Ramos (cell line): ENCODE data around the gene CCDC124.

Experiments used
- in situ Hi-C: fragments of 300-500 bp; cut with MboI; formaldehyde crosslinking; loops from one replicate; pipeline ENCODE4 v1.14.3; 2022; ENCODE audit warnings: low sequenced_read_pairs; ENCODE audit not compliant: unreplicated experiment

CCDC124 gene

GRCh38 chr19:17951990-17952976 is 19.5 kb downstream of the CCDC124 start:
- in situ Hi-C loops: loop anchor here (5.0 kb wide), 1 partner anchor 35 kb away; no protein-coding TSS in a partner anchor

- in situ Hi-C loops: loop anchor here (5.0 kb wide), 1 partner anchor 34 kb away; no protein-coding TSS in a partner anchor
These were observed 20.5 kb downstream of the CCDC124 start for GRCh38 chr19:17953316-17953801.

GRCh38 chr19:17953869-17954268 is 21.1 kb downstream of the CCDC124 start:
- in situ Hi-C loops: loop anchor here (5.0 kb wide), 1 partner anchor 33 kb away; no protein-coding TSS in a partner anchor

- in situ Hi-C loops: loop anchor here (5.0 kb wide), 1 partner anchor 33 kb away; no protein-coding TSS in a partner anchor
These were observed 21.6 kb downstream of the CCDC124 start for GRCh38 chr19:17954401-17954800.

GRCh38 chr19:17957149-17957849 is 24.5 kb downstream of the CCDC124 start:
- in situ Hi-C loops: no loop called here

GRCh38 chr19:17957885-17958284 is 25.1 kb downstream of the CCDC124 start:
- in situ Hi-C loops: no loop called here

- in situ Hi-C loops: no loop called here
These were observed 31.3 kb downstream of the CCDC124 start for GRCh38 chr19:17963936-17964691.

GRCh38 chr19:17965370-17966128 is 32.7 kb downstream of the CCDC124 start:
- in situ Hi-C loops: no loop called here

GRCh38 chr19:17966129-17966483 is 33.3 kb downstream of the CCDC124 start:
- in situ Hi-C loops: no loop called here

GRCh38 chr19:17966550-17967256 is 33.9 kb downstream of the CCDC124 start, which contains the start of gene KCNN1:
Gene KCNN1 (plus strand): TSS chr19:17967107. CDS start chr19:17973889, 6,782 bp downstream.
- in situ Hi-C loops: no loop called here

- in situ Hi-C loops: no loop called here
These were observed 34.6 kb downstream of the CCDC124 start for GRCh38 chr19:17967257-17968051.

- in situ Hi-C loops: no loop called here
These were observed 35.5 kb downstream of the CCDC124 start for GRCh38 chr19:17968362-17968761.

GRCh38 chr19:17969096-17969792 is 36.4 kb downstream of the CCDC124 start:
- in situ Hi-C loops: no loop called here

GRCh38 chr19:17972230-17972629 is 39.4 kb downstream of the CCDC124 start:
- in situ Hi-C loops: no loop called here

GRCh38 chr19:17973759-17974158 is 40.9 kb downstream of the CCDC124 start:
- in situ Hi-C loops: no loop called here

GRCh38 chr19:17974551-17974950 is 41.7 kb downstream of the CCDC124 start:
- in situ Hi-C loops: no loop called here

GRCh38 chr19:17975032-17975431 is 42.2 kb downstream of the CCDC124 start:
- in situ Hi-C loops: no loop called here
